Psoas muscle (tissue), 8 donors: ENCODE data around the gene EIF5AL1. TPM values are rescaled to one million over a fixed set of nuclear protein-coding genes. Genes with fewer than 3 reads are reported as not detected.
A peak's percentile ranks its signal among the peaks of the same experiment; 100 is the strongest.

Source experiments
- ATAC-seq, 4 donors: fragments of 200-7000 bp; cut with Tn5 transposase; one replicate each; pipeline ENCODE4 v1.9.1; 2020; ENCODE audit warnings: moderate library complexity in 3 of 4, mild to moderate bottlenecking in 2 of 4
- DNase-seq, 2 donors: peaks; one replicate each; pipeline ENCODE4 v3.0.0-alpha.2; 2020
- H3K27ac ChIP-seq: fragments of 200-600 bp; one replicate; pipeline ENCODE4 v1.8.0; 2022
- H3K27me3 ChIP-seq, 3 donors: fragments of 200-600 bp in 1 of 3; one replicate each; pipeline versions ENCODE4 v1.6.1 to v1.8.0; 2013 to 2022; ENCODE audit warnings: low read length in 2 of 3, mild to moderate bottlenecking in 2 of 3, moderate library complexity in 1 of 3; ENCODE audit not compliant: insufficient read depth in 3 of 3
- H3K36me3 ChIP-seq, 2 donors: fragments of 200-600 bp in 1 of 2; one replicate each; pipeline versions ENCODE4 v1.6.1 to v1.8.0; 2013 to 2022; ENCODE audit warnings: low read depth in 1 of 2, mild to moderate bottlenecking in 1 of 2, moderate library complexity in 1 of 2; ENCODE audit not compliant: insufficient read depth in 1 of 2
- H3K4me1 ChIP-seq: fragments of 200-600 bp; one replicate; pipeline ENCODE4 v1.8.0; 2022
- H3K4me3 ChIP-seq: fragments of 200-600 bp; one replicate; pipeline ENCODE4 v1.8.0; 2022; ENCODE audit warnings: mild to moderate bottlenecking
- H3K9me3 ChIP-seq: fragments of 200-600 bp; one replicate; pipeline ENCODE4 v1.8.0; 2022
- CTCF ChIP-seq: fragments of 200-600 bp; IDR thresholded peaks from one replicate; pipeline ENCODE4 v1.8.0; 2022; ENCODE audit warnings: antibody characterized with exemption
- WGBS, 3 donors: extraction: QIAGEN DNeasy Blood & Tissue Kit; methylation state at CpG; one replicate each; pipeline versions ENCODE4 v1.1.6 to v1.1.7; 2013; 5-methylcytosine and 5-hydroxymethylcytosine counted together
- intact Hi-C, 2 donors: fragments of 100-400 bp; cut with DNase I; formaldehyde crosslinking; loops; one replicate each; pipeline versions ENCODE4 v1.11.0 to v1.14.2; 2022
- polyA plus RNA-seq, 3 donors: library from polyadenylated mRNA; stranded (reverse); fragments of 200-250 nt; gene quantifications; one replicate each; pipeline ENCODE4 v1.2.3, GENCODE V29; 2013
- total RNA-seq, 4 donors: library from RNA; stranded (reverse); fragmentation: NEBNext Ultra II Directional in 2 of 4; extraction: Animal tissue kit (Norgen Biotek cat#: 25700) in 2 of 4; gene quantifications; one replicate each; pipeline versions ENCODE4 v1.2.1 to v1.2.4, GENCODE V29; 2021 to 2023
- donor health status: healthy with polysubstance abuse.
- donor health status: DM: no; HTN: no; CAD: no; lungs with moderate emphysema.
- donor health status: Bipolar disorder and iron deficiency.
- donor health status: healthy.
- donor health status: DM: yes; HTN: yes; CAD: no.
- donor health status: DM: no; HTN: no; CAD: no.
- donor health status: DM: no; HTN: no; CAD: no.
- donor health status: DM: yes; HTN: yes; CAD: no.

The EIF5AL1 gene
- total and polyA plus RNA-seq, 7 donors = 0.18 to 1.9 (median 0.90) TPM

DNA sequence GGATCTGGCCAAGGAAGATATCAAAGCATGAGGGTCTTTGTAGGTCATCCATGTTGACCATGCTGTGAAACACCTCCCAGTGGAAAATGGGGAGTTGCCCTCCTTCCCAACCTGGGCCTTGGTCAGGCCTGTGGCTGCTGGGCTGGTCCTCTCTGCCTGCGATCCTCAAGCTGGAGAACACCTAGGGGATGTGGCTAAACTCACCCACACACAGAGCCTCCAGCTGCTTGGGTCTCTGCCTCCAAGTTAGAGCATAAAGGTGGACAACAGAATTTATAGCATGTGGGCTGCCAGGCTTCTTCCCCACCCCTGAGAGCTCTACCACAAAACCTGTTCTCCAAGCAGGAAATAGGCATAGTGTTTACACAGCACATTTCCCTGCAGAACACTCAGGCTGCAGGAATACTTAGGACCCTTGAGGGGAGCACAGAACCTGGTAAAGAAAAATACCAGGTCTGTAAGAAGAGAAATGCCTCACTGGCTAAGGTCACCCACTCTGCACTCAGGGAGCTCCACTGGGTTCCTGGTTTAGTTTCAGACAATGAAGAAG is 47.9 kb downstream of the EIF5AL1 start, which contains the start of gene SFTPA2:
Gene SFTPA2, minus strand, starts transcription at position 248 of the 550 bp plus-strand sequence. CDS start 924 bp downstream, outside the sequence.
- peaks cover 0 to 4% (median 0%) of the 10 kb centered on the region in 3 donors for H3K27me3 ChIP-seq
- intact Hi-C loops = loop anchor here (5.0 kb wide), 1 partner anchor 367 kb away; no protein-coding TSS in a partner anchor
- 88 to 100% (median 92%) methylated on average over 1 of the region's 1 CpG for WGBS, 3 donors

GRCh38 chr10:79561257-79561656 is 48.9 kb downstream of the EIF5AL1 start:
- no peak for DNase-seq
- no peak overlapping the region for H3K27ac ChIP-seq
- 86 to 92% (median 91%) methylated on average over 3 of the region's 3 CpGs for WGBS, 3 donors
- TF ChIP-seq CTCF = no peak
- intact Hi-C loops = loop anchor here (5.0 kb wide), 1 partner anchor 366 kb away; no protein-coding TSS in a partner anchor
- H3K4me3 ChIP-seq = no peak overlapping the region
- no peaks in the 10 kb centered on the region for H3K9me3 ChIP-seq
- H3K4me1 ChIP-seq = no peaks in the 10 kb centered on the region
- H3K27me3 ChIP-seq = peaks cover 0 to 4% (median 0%) of the 10 kb centered on the region in 3 donors
- ATAC-seq = no peak
- H3K36me3 ChIP-seq = no peaks in the 10 kb centered on the region

More for the DNA sequence above, 47.9 kb downstream of the EIF5AL1 start, which contains the start of gene SFTPA2:
- Histone ChIP-seq H3K9me3 (no peaks in the 10 kb centered on the region), H3K4me3 (no peak within 1 kb of the TSS), H3K4me1 (no peaks in the 10 kb centered on the region), H3K27ac (no peak within 1 kb of the TSS), H3K36me3 (no peaks in the 10 kb centered on the region)
- ATAC-seq (no peak), DNase-seq (no peak)
- TF ChIP-seq CTCF = no peak

DNA sequence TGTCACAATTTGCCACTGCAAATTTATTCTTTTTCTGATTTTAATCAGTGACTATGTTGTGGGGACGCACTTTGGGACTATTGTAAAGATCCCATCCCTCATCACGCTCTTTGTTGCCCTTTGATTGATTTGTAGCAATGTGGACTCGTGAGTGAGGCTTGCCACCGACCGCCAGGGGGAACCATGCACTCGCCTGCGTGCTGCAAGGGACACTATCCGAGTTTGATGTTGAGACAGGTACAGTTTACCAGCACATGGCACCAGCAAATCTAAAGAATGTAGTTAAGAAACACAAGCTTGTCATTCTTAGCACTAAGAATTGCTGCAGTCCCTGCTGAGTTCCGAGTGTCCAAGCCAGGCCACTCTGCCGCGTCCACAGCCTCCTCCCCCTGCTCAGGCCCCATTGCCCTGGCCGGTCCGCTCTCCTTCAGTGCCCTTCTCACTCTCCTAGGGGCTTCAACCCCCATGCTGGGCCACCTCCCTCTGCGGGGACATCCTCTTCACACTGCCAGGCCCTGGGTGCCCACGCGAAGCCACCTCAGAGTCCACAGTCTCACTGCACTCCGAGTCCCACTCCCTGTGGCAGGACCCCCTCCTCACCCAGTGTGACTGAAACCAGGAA is 49.9 kb downstream of the EIF5AL1 start:
- peaks cover 0 to 9% (median 0%) of the 10 kb centered on the region in 3 donors for H3K27me3 ChIP-seq
- H3K9me3 ChIP-seq = no peaks in the 10 kb centered on the region
- no peaks in the 10 kb centered on the region for H3K36me3 ChIP-seq
- no peak overlapping the region for H3K4me3 ChIP-seq
- 14 to 18% (median 15%) methylated on average over 17 of the region's 17 CpGs for WGBS, 3 donors
- H3K27ac ChIP-seq = no peak overlapping the region
- TF ChIP-seq CTCF = peak; percentile 75
- ATAC-seq (peak in 3 of 4 donors; percentile 52 to 73 (median 63)), DNase-seq (peak; percentile 54 to 73)
- intact Hi-C loops = loop anchor here (5.0 kb wide), 1 partner anchor 365 kb away; no protein-coding TSS in a partner anchor
- H3K4me1 ChIP-seq = no peaks in the 10 kb centered on the region

DNA sequence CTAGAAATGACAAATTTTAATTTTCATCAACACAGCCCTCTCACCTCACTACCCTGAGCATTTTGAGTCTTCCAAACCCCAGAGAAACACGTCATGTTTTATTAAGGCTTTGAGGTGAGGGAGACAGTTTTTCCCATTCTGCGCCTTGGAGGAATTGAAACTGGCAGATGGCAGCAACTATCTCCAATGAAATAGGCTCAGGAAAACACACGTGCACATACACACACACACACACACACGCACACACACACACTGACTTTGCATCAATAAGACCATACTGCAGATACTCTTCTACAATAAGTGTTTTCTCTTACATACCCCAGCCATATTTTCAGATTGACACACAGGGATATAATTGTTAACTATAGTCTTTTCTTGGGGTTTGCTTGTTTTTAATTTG is 51.1 kb downstream of the EIF5AL1 start:
- WGBS, 3 donors = 61 to 82% (median 70%) methylated on average over 4 of the region's 4 CpGs
- no peaks in the 10 kb centered on the region for H3K4me1 ChIP-seq
- no peak for ATAC-seq
- no peak overlapping the region for H3K4me3 ChIP-seq
- no peaks in the 10 kb centered on the region for H3K9me3 ChIP-seq
- H3K27ac ChIP-seq = no peak overlapping the region
- no peak for DNase-seq
- H3K27me3 ChIP-seq = peaks cover 0 to 9% (median 2%) of the 10 kb centered on the region in 3 donors
- TF ChIP-seq CTCF = no peak
- intact Hi-C loops = loop anchor here (5.0 kb wide), 1 partner anchor 364 kb away; no protein-coding TSS in a partner anchor
- no peaks in the 10 kb centered on the region for H3K36me3 ChIP-seq

Other genes starting within 250 kb of the EIF5AL1 start
- gene PPIF, start 165.1 kb upstream of the EIF5AL1 start, total RNA-seq = 100 to 1,000 TPM in 2 of 4 donors, 10 to 100 TPM in 2; 44.6 to 181 (median 89.4) TPM
- 100 to 1,000 TPM in 1 of 3 donors, 10 to 100 TPM in 2; 85.4 to 297 (median 85.9) TPM for gene PPIF, start 165.1 kb upstream of the EIF5AL1 start, polyA plus RNA-seq
- 10 to 100 TPM; 31.6 to 64.7 (median 47.9) TPM for gene ZCCHC24, start 66.9 kb upstream of the EIF5AL1 start, total RNA-seq
- gene ZCCHC24, start 66.9 kb upstream of the EIF5AL1 start, polyA plus RNA-seq = 100 to 1,000 TPM in 1 of 3 donors, 10 to 100 TPM in 2; 11.2 to 112 (median 36.2) TPM
- gene SFTPA2, start 47.9 kb downstream of the EIF5AL1 start, total RNA-seq = 1 to 10 TPM in 1 of 4 donors, under 1 TPM in 3; 0.55 to 1.3 (median 0.69) TPM
- under 1 TPM; 0.05 to 0.42 (median 0.25) TPM for gene SFTPA2, start 47.9 kb downstream of the EIF5AL1 start, polyA plus RNA-seq
- gene SFTPA1, start 98.4 kb downstream of the EIF5AL1 start, total RNA-seq = 1 to 10 TPM in 1 of 4 donors, under 1 TPM in 2, not detected in 1; 0.54 to 1.1 (median 0.64) TPM
- under 1 TPM in 2 of 3 donors, not detected in 1; 0.39 to 0.44 TPM for gene SFTPA1, start 98.4 kb downstream of the EIF5AL1 start, polyA plus RNA-seq
- gene NUTM2B, start 190.7 kb downstream of the EIF5AL1 start, total RNA-seq = under 1 TPM; 0.06 to 0.86 (median 0.58) TPM
- gene NUTM2B, start 190.7 kb downstream of the EIF5AL1 start, polyA plus RNA-seq = under 1 TPM in 2 of 3 donors, not detected in 1; 0.13 to 0.45 TPM